Glutamatergic neuron (in vitro differentiated cells): ENCODE data around the gene GABARAPL2. TPM values are rescaled to one million over a fixed set of nuclear protein-coding genes. Genes with fewer than 3 reads are reported as not detected.
A peak's percentile ranks its signal among the peaks of the same experiment; 100 is the strongest.

Experiments
- DNase-seq: peaks from one replicate; pipeline ENCODE4 v3.0.0; 2022
- H3K27ac Mint-ChIP-seq: one replicate; pipeline ENCODE4 v1.8.0; 2020; ENCODE audit warnings: mild to moderate bottlenecking, mixed read lengths, inconsistent platforms; ENCODE audit not compliant: unreplicated experiment
- H3K27me3 Mint-ChIP-seq: one replicate; pipeline ENCODE4 v1.8.0; 2020; ENCODE audit warnings: mild to moderate bottlenecking, moderate library complexity, mixed read lengths, inconsistent platforms; ENCODE audit not compliant: unreplicated experiment
- H3K36me3 Mint-ChIP-seq: one replicate; pipeline ENCODE4 v1.8.0; 2020; ENCODE audit warnings: mild to moderate bottlenecking, mixed read lengths, inconsistent platforms; ENCODE audit not compliant: unreplicated experiment
- H3K4me1 Mint-ChIP-seq: one replicate; pipeline ENCODE4 v1.8.0; 2020; ENCODE audit warnings: mild to moderate bottlenecking, low read depth, mixed read lengths, inconsistent platforms; ENCODE audit not compliant: unreplicated experiment
- H3K4me3 Mint-ChIP-seq: one replicate; pipeline ENCODE4 v1.8.0; 2020; ENCODE audit warnings: mild to moderate bottlenecking, mixed read lengths, inconsistent platforms; ENCODE audit not compliant: unreplicated experiment
- H3K9me3 Mint-ChIP-seq: one replicate; pipeline ENCODE4 v1.8.0; 2020; ENCODE audit warnings: mild to moderate bottlenecking, moderate library complexity, mixed read lengths, inconsistent platforms; ENCODE audit not compliant: unreplicated experiment
- total RNA-seq: library from RNA; stranded (reverse); fragmentation: NEBNext Ultra II Directional; extraction: Animal tissue kit (Norgen Biotek cat#: 25700); gene quantifications from one replicate; pipeline ENCODE4 v1.2.1, GENCODE V29; 2021; ENCODE audit not compliant: unreplicated experiment
- TF ChIP-seq, protein P1 (sequence below): fragments of 200-600 bp; sonication (generic); IDR thresholded peaks from one replicate; pipeline ENCODE4 v1.5.0; 2021; ENCODE audit not compliant: partially characterized antibody, unreplicated experiment

The GABARAPL2 gene
- total RNA-seq, 1 donor from 2014 or later: 208 TPM

DNA sequence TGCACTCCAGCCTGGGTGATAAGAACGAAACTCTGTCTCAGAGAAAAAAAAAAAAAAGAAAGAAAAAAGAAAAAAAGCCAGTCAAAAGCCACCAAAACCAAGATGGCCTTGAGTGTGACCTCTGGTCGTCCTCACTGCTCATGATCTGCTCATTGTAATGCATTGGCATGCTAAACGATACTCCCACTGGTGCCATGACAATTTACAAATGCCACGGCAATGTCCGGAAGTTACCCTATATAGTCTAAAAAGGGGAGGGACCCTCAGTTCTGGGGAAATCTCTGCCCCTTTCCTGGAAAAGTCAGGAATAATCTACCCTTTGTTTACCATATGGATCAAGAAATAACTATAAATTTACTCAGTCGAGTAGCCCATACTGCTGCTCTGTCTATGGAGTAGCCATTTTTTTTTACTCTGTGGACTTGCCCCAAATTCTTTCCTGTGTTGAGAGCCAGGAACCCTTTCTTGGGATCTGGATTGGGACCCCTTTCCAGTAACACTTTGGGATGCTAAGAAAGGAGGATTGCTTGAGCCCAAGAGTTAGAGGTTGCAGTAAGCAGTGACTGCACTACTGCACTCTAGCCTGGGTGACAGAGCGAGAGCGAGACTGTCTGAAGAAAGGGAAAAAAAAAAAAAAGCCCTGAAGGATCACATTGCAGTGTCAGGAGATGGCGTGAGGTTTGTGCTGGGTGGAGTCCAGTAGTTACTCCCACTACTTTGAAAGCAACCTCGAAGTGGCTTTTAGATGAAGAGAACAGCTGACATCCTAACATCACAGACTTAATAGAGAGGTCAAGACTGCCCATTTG lies 6.4 kb upstream of the GABARAPL2 start:
- H3K4me1 Mint-ChIP-seq: peaks cover 29% of the 10 kb centered on the region
- DNase-seq: no peak

DNA sequence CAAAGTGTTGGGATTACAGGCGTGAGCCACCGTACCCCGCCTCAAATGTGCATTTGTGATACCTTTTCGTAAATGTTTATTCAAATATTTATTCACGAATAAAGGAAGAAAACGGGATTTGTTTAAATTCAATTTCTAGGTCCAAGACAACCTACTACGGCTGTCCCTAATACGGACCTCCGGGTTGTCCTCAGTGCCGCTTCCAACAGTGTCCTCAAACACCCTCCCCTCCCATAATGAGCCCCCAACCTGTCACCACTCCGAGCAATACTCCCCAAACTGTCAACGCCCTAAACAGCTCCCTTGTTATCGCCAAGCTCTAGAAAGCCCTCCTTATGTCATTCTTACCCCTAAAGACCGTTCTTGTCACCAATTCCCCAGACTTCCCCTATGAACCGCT lies 539 bp upstream of the GABARAPL2 start:
- TF ChIP-seq, protein P1, sequence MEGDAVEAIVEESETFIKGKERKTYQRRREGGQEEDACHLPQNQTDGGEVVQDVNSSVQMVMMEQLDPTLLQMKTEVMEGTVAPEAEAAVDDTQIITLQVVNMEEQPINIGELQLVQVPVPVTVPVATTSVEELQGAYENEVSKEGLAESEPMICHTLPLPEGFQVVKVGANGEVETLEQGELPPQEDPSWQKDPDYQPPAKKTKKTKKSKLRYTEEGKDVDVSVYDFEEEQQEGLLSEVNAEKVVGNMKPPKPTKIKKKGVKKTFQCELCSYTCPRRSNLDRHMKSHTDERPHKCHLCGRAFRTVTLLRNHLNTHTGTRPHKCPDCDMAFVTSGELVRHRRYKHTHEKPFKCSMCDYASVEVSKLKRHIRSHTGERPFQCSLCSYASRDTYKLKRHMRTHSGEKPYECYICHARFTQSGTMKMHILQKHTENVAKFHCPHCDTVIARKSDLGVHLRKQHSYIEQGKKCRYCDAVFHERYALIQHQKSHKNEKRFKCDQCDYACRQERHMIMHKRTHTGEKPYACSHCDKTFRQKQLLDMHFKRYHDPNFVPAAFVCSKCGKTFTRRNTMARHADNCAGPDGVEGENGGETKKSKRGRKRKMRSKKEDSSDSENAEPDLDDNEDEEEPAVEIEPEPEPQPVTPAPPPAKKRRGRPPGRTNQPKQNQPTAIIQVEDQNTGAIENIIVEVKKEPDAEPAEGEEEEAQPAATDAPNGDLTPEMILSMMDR: no peak
- no peak for DNase-seq
- Mint-ChIP-seq H3K36me3 (no peaks in the 10 kb centered on the region), H3K27ac (peak overlapping the region; percentile 99), H3K4me1 (peaks cover 23% of the 10 kb centered on the region), H3K27me3 (peaks cover 13% of the 10 kb centered on the region), H3K9me3 (peaks cover 18% of the 10 kb centered on the region), H3K4me3 (peak overlapping the region; percentile 98)

More for the DNA sequence above, 6.4 kb upstream of the GABARAPL2 start:
- peak overlapping the region; percentile 68 for H3K4me3 Mint-ChIP-seq
- H3K27me3 Mint-ChIP-seq: peaks cover 7% of the 10 kb centered on the region
- no peaks in the 10 kb centered on the region for H3K36me3 Mint-ChIP-seq
- H3K27ac Mint-ChIP-seq: peak overlapping the region; percentile 87
- H3K9me3 Mint-ChIP-seq: peaks cover 7% of the 10 kb centered on the region
- TF ChIP-seq, protein P1: no peak

DNA sequence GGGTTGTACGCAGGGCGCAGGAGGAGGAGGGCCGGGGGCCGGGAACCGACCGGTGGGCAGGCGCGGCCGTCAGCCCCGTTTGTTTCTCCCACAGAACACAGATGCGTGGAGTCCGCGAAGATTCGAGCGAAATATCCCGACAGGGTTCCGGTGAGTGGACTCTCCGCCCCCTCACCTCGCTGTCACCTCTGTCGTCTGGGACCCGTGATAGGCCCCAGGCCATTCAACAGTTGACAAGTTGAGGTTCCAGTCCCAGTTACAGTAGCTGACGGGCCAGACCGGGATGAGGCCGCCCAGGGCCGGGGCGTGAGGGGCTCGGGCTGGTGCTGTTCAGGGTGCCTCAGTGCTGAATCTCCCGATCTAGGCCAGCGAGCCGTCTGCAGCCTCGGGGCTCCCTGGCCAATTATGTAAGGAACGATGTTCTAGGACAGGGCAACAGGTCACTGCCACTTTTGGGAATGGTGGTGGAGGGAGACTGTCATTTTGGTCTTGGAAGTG lies 628 bp downstream of the GABARAPL2 start:
- Mint-ChIP-seq H3K4me1 (peaks cover 23% of the 10 kb centered on the region), H3K9me3 (peaks cover 18% of the 10 kb centered on the region), H3K36me3 (no peaks in the 10 kb centered on the region), H3K27ac (peak overlapping the region; percentile 59), H3K4me3 (peak overlapping the region; percentile 91), H3K27me3 (peaks cover 13% of the 10 kb centered on the region)
- peak; percentile 22 for DNase-seq
- TF ChIP-seq, protein P1: no peak

DNA sequence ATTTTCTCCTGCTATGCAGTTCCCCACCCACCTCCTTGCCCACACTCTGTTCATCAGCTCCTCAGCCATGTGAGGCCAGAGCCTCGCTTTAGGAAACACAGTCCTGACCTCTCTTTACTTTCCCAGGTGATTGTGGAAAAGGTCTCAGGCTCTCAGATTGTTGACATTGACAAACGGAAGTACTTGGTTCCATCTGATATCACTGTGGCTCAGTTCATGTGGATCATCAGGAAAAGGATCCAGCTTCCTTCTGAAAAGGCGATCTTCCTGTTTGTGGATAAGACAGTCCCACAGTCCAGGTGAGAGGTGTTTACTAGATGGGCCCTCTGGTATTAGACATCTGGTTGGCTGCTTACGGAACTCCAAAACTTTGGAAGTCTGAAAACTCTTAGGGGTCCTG lies 1.7 kb downstream of the GABARAPL2 start:
- Mint-ChIP-seq H3K4me3 (peak overlapping the region; percentile 91), H3K27ac (no peak overlapping the region), H3K4me1 (peaks cover 19% of the 10 kb centered on the region), H3K27me3 (peaks cover 8% of the 10 kb centered on the region), H3K9me3 (peaks cover 18% of the 10 kb centered on the region), H3K36me3 (no peaks in the 10 kb centered on the region)
- TF ChIP-seq, protein P1: no peak
- DNase-seq: no peak
